HG03175 (cell line): ENCODE measurements around the gene LRP5.
"Not testable (repeated sequence)": the region's sequence is repeated elsewhere in the genome, so short reads cannot be mapped to it uniquely, and the experiment has no call there.

ENCODE experiments used
- ATAC-seq: cut with Tn5 transposase; IDR thresholded peaks from one replicate; pipeline ENCODE4 v1.9.1; 2021; ENCODE audit warnings: mild to moderate bottlenecking, moderate library complexity; ENCODE audit not compliant: unreplicated experiment

Gene LRP5

DNA sequence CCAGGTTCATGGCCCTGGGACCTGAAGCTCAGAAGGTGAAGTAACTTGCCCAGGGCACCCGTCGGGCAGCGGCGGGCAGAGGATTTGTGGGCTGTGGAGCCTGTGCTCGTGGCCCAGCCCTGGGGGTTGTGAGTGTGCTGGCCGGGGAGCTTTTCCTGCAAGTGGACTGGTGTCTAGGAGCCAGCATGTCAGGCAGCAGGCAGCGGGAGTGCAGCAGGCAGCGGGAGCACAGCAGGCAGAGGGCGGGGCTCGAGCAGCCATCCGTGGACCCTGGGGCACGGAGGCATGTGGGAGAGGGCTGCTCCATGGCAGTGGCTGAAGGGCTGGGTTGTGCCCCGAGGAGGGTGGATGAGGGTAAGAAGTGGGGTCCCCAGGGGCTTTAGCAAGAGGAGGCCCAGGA lies 75.4 kb downstream of the LRP5 start:
- no peak for ATAC-seq

DNA sequence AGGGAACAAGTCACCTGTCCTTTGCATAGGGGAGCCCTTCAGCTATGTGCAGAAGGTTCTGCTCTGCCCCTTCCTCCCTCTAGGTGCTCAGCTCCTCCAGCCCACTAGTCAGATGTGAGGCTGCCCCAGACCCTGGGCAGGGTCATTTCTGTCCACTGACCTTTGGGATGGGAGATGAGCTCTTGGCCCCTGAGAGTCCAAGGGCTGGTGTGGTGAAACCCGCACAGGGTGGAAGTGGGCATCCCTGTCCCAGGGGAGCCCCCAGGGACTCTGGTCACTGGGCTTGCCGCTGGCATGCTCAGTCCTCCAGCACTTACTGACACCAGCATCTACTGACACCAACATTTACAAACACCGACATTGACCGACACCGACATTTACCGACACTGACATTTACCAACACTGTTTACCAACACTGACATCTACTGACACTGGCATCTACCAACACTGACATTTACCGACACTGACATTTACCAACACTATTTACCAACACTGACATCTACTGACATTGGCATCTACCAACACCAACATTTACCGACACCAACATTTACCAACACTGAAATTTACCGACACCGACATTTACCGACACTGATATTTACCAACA lies 76.3 kb downstream of the LRP5 start:
- ATAC-seq, result no peak

- no peak for ATAC-seq
These were observed 77.9 kb downstream of the LRP5 start for GRCh38 chr11:68390315-68390714.

DNA sequence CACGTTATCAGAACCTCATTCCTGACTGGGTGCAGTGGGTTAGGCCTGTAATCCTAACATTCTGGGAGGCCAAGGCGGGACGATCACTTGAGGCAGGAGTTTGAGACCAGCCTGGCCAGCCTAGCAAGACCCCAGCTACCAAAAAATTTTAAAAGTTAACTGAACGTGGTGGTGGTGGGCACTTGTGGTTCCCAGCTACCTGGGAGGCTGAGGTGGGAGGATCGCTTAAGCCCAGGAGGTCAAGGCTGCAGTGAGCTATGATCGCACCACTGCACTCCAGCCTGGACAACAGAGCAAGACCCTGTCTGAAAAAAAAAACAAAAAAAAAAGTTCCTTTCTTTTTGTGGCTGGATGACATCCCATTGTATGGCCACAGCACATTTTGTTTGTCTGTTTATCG lies 80.4 kb downstream of the LRP5 start:
- no peak for ATAC-seq

- ATAC-seq, result no peak
These were observed 84.1 kb downstream of the LRP5 start for GRCh38 chr11:68396516-68396915.

DNA sequence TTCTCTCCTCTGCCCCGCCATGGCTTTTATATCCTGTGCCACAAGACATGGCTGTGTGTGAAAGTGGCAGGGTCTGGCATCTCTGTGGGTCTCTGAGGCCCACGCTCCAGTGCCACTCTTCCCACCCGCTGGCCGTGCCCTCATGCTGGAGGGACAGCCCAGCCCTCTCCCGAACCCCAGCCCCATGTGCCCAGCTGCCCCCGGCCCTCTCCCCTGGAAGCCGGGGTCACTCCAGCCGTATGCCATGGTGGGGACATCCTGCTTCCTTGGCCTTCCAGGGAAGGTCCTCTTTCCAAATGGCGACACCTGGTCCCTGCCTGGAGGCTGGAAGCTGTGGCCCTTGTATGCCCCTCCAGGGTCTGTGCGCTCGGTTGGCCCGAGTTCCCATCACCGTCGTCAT lies 84.9 kb downstream of the LRP5 start:
- no peak for ATAC-seq

DNA sequence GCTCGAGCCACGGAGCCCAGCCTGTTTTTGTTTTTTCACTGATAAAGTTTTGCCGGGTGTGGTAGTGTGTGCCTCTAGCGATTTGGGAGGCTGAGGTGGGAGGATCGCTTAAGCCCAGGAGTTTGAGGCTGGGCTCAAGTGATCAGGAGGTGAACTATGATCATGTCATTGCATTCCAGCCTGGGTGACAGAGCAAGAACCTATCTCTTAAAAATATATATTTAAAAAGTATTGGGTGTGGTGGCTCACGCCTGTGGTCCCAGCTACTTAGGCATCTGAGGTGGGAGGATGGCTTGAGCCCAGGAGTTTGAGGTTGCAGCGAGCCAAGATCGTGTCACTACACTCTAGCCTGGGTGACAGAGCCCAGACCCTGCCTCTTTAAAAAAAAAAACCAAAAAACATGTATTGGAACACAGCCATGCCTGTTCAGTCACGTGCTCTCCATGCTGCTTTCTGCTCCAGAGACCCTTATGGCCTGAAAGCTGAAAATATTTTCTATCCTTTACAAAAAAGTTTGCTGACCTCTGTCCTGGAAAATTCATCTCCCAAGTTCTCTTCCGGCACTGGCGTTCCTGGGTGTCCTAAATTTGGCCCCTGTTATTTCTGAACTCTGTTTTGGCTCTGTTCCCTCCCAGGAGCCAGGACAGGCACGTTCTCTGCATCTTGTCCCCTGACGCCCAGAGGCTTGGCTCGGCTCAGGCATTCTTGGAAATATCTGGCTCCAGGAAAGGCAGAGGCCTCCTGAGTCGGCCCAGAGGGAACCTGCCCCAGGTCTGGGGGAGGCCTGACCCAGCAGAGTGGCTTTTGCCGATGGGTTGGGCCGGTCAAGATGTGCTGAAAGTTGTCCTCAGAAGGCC lies 86.8 kb downstream of the LRP5 start:
- ATAC-seq, result no peak

- no peak for ATAC-seq
These were observed 87.5 kb downstream of the LRP5 start for GRCh38 chr11:68399916-68400315.

DNA sequence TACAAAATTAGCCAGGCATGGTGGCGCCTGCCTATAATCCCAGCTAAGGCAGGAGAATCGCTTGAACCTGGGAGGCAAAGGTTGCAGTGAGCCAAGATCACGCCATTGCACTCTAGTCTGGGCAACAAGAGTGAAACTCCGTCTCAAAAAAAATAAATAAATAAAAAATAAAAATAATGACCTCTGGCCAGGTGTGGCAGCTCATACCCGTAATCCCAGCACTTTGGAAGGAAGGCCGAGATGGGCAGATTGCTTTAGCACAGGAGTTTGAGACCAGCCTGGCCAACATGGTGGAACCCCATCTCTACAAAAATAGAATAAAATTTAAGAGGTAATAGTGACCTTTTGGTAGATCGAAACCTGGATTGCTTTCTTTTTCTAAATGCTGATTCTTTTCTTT lies 88.2 kb downstream of the LRP5 start:
- not testable (repeated sequence) for ATAC-seq

- no peak for ATAC-seq
These were observed 89.5 kb downstream of the LRP5 start for GRCh38 chr11:68401856-68402255.

DNA sequence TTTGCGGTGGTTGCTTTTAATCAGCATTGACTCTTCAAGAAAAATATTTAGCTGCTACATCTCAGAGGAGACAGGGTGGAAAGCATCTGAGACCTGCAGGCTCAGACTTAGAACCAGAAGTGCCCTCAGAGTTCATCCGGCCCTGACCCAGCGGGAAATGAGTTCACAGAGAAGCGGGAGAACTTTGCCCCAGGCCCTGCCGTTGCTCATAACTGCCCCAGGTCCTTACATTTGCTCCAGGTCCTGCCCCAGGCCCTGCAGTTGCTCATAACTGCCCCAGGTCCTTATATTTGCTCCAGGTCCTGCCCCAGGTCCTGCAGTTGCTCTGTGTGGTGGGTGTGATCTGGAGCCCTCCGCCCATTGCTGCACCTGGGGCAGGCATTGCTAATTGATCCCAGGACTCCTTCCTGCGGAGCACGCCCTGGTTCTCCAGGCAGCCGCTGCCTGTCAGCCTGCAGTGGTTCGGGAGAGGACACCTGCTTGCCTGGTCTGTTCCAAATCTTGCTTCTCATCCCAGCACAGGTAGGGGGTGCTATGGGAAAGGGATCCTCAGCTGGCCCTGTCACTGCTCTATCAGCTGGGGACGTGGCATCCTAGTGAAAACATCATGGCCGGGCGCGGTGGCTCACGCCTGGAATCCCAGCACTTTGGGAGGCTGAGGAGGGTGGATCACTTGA lies 90.1 kb downstream of the LRP5 start:
- ATAC-seq, result no peak

DNA sequence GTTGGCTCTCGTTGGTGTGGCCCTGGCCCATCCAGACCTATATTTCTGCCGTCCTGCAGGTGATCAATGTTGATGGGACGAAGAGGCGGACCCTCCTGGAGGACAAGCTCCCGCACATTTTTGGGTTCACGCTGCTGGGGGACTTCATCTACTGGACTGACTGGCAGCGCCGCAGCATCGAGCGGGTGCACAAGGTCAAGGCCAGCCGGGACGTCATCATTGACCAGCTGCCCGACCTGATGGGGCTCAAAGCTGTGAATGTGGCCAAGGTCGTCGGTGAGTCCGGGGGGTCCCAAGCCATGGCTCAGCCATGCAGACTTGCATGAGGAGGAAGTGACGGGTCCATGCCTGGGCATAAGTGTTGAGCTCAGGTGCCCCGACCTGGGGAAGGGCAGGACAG lies 91.0 kb downstream of the LRP5 start:
- no peak for ATAC-seq

GRCh38 chr11:68403831-68404230 lies 91.4 kb downstream of the LRP5 start:
- no peak for ATAC-seq

DNA sequence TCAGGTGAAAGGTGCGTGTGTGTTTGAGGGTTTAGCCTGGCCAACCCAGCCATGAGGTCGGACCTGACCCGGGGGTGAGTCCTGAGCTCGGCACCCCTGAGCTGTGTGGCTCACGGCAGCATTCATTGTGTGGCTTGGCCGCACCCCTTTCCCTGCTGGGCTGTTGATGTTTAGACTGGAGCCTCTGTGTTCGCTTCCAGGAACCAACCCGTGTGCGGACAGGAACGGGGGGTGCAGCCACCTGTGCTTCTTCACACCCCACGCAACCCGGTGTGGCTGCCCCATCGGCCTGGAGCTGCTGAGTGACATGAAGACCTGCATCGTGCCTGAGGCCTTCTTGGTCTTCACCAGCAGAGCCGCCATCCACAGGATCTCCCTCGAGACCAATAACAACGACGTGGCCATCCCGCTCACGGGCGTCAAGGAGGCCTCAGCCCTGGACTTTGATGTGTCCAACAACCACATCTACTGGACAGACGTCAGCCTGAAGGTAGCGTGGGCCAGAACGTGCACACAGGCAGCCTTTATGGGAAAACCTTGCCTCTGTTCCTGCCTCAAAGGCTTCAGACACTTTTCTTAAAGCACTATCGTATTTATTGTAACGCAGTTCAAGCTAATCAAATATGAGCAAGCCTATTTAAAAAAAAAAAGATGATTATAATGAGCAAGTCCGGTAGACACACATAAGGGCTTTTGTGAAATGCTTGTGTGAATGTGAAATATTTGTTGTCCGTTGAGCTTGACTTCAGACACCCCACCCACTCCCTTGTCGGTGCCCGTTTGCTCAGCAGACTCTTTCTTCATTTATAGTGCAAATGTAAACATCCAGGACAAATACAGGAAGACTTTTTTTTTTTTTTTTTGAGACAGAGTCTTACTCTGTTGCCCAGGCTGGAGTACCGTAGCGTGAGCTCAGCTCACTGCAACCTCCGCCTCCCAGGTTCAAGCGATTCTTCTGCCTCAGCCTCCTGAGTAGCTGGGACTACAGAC lies 94.2 kb downstream of the LRP5 start:
- no peak for ATAC-seq

- ATAC-seq, result no peak
These were observed 96.1 kb downstream of the LRP5 start for GRCh38 chr11:68408512-68408911.

DNA sequence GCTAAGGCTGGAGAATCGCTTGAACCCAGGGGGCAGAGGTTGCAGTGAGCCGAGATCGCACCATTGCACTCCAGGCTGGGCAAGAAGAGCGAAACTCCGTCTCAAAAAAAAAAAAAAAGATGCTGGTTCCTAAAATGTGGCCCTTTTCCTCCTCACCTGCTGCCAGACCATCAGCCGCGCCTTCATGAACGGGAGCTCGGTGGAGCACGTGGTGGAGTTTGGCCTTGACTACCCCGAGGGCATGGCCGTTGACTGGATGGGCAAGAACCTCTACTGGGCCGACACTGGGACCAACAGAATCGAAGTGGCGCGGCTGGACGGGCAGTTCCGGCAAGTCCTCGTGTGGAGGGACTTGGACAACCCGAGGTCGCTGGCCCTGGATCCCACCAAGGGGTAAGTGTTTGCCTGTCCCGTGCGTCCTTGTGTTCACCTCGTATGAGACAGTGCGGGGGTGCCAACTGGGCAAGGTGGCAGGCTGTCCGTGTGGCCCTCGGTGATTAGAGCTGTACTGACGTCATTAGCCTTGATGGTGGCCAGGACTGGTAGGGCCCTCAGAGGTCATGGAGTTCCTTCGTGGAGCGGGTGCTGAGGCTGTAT lies 97.5 kb downstream of the LRP5 start:
- no peak for ATAC-seq

GRCh38 chr11:68411501-68411991 lies 99.2 kb downstream of the LRP5 start:
- ATAC-seq, result no peak

- peak; percentile 72 for ATAC-seq
These were observed 100.4 kb downstream of the LRP5 start for GRCh38 chr11:68412593-68413475.

DNA sequence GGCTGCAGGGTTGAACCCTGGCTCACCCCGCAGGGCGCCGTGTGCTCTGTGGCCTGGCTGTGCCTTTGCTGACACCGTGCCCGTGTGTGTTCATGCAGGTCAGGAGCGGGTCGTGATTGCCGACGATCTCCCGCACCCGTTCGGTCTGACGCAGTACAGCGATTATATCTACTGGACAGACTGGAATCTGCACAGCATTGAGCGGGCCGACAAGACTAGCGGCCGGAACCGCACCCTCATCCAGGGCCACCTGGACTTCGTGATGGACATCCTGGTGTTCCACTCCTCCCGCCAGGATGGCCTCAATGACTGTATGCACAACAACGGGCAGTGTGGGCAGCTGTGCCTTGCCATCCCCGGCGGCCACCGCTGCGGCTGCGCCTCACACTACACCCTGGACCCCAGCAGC lies 101.2 kb downstream of the LRP5 start:
- no peak for ATAC-seq
